MM.1S (cell line): ENCODE data around the gene LARP1.
"Not testable (repeated sequence)": the region's sequence is repeated elsewhere in the genome, so short reads cannot be mapped to it uniquely, and the experiment has no call there.

ENCODE experiments used
- DNase-seq: peaks from one replicate; pipeline ENCODE4 v3.0.0-alpha.2; 2015
- H2AFZ ChIP-seq: fragments of 300-600 bp; sonication (generic); 2 replicates; pipeline ENCODE4 v1.6.0; 2016; ENCODE audit warnings: antibody characterized with exemption, low read length
- H3F3A ChIP-seq: fragments of 300-600 bp; sonication (generic); 2 replicates; pipeline ENCODE4 v1.6.1; 2016; ENCODE audit warnings: mild to moderate bottlenecking, antibody characterized with exemption, low read length, moderate library complexity, mixed read lengths; ENCODE audit not compliant: insufficient read depth
- H3K27ac ChIP-seq: fragments of 300-600 bp; sonication (generic); 2 replicates; pipeline ENCODE4 v1.5.1; 2016; ENCODE audit warnings: mild to moderate bottlenecking, low read length
- H3K27me3 ChIP-seq: fragments of 300-600 bp; sonication (generic); replicated peaks from 2 replicates; pipeline ENCODE4 v1.6.0; 2016; ENCODE audit warnings: low read length; ENCODE audit not compliant: insufficient read depth
- H3K36me3 ChIP-seq: fragments of 300-600 bp; sonication (generic); replicated peaks from 2 replicates; pipeline ENCODE4 v1.6.1; 2016; ENCODE audit warnings: mild to moderate bottlenecking, low read length, mixed read lengths; ENCODE audit not compliant: insufficient read depth
- H3K4me1 ChIP-seq: fragments of 300-600 bp; sonication (generic); 2 replicates; pipeline ENCODE4 v1.6.1; 2016; ENCODE audit warnings: low read length, mixed read lengths
- H3K4me2 ChIP-seq: fragments of 300-600 bp; sonication (generic); 2 replicates; pipeline ENCODE4 v1.6.0; 2016; ENCODE audit warnings: low read depth, low read length
- H3K4me3 ChIP-seq: fragments of 300-600 bp; sonication (generic); 2 replicates; pipeline ENCODE4 v1.5.1; 2016; ENCODE audit warnings: low read length, mixed read lengths
- H3K79me2 ChIP-seq: fragments of 300-600 bp; sonication (generic); 2 replicates; pipeline ENCODE4 v1.6.1; 2016; ENCODE audit warnings: mixed run types, low read length, mixed read lengths
- H3K9ac ChIP-seq: fragments of 300-600 bp; sonication (generic); 2 replicates; pipeline ENCODE4 v1.6.1; 2016; ENCODE audit warnings: low read length, mixed read lengths
- H3K9me2 ChIP-seq: fragments of 300-600 bp; sonication (generic); replicated peaks from 2 replicates; pipeline ENCODE4 v1.6.1; 2016; ENCODE audit warnings: mild to moderate bottlenecking, low read length, mixed read lengths; ENCODE audit not compliant: insufficient read depth
- H3K9me3 ChIP-seq: fragments of 300-600 bp; sonication (generic); replicated peaks from 2 replicates; pipeline ENCODE4 v1.6.1; 2016; ENCODE audit warnings: mild to moderate bottlenecking, low read length, mixed read lengths; ENCODE audit not compliant: insufficient read depth
- H4K20me1 ChIP-seq: fragments of 300-600 bp; sonication (generic); 2 replicates; pipeline ENCODE4 v1.6.1; 2016; ENCODE audit warnings: mild to moderate bottlenecking, low read length, moderate library complexity, mixed read lengths; ENCODE audit not compliant: insufficient read depth
- CTCF ChIP-seq: fragments of 300-600 bp; sonication (generic); IDR thresholded peaks from 2 replicates; pipeline ENCODE4 v1.5.1; 2016; ENCODE audit warnings: antibody characterized with exemption, low read length, mixed read lengths
- EZH2 ChIP-seq: fragments of 300-600 bp; sonication (generic); optimal IDR thresholded peaks from 2 replicates; pipeline ENCODE3; 2017; ENCODE audit warnings: low read depth, mild to moderate bottlenecking, antibody characterized with exemption, low read length, mixed read lengths
- EZH2phosphoT487 ChIP-seq: fragments of 300-600 bp; sonication (generic); IDR thresholded peaks from 2 replicates; pipeline ENCODE4 v1.6.1; 2018; ENCODE audit warnings: antibody characterized with exemption, low read length

LARP1 gene

GRCh38 chr5:154729613-154730012, 25.6 kb upstream of the LARP1 start:
- Histone ChIP-seq H2AFZ (no peak overlapping the region), H3K4me1 (no peaks in the 10 kb centered on the region), H3K79me2 (no peaks in the 10 kb centered on the region), H3K27ac (no peak overlapping the region), H3K9me3 (no peaks in the 10 kb centered on the region), H3F3A (peaks cover 3% of the 10 kb centered on the region; the same call in 1 of the 2 replicates), H3K9ac (no peak overlapping the region), H3K9me2 (no peaks in the 10 kb centered on the region), H3K36me3 (no peaks in the 10 kb centered on the region), H3K4me3 (no peak overlapping the region), H3K4me2 (no peak overlapping the region), H4K20me1 (no peaks in the 10 kb centered on the region), H3K27me3 (no peaks in the 10 kb centered on the region)
- no peak for DNase-seq
- no peak for TF ChIP-seq EZH2phosphoT487
- TF ChIP-seq CTCF: no peak
- no peak for TF ChIP-seq EZH2

GRCh38 chr5:154730761-154731160, 24.4 kb upstream of the LARP1 start:
- not testable (repeated sequence) for H3F3A ChIP-seq, H3K4me1 ChIP-seq, H3K9me2 ChIP-seq, H3K9me3 ChIP-seq, H3K36me3 ChIP-seq, H4K20me1 ChIP-seq, H3K4me2 ChIP-seq, H2AFZ ChIP-seq, H3K79me2 ChIP-seq, H3K4me3 ChIP-seq, H3K9ac ChIP-seq, DNase-seq, H3K27ac ChIP-seq, H3K27me3 ChIP-seq

GRCh38 chr5:154732212-154732611, 23.0 kb upstream of the LARP1 start:
- H3K9ac ChIP-seq: no peak overlapping the region
- H3K4me3 ChIP-seq: no peak overlapping the region
- DNase-seq: no peak
- H3K27me3 ChIP-seq: no peaks in the 10 kb centered on the region
- H3K9me3 ChIP-seq: no peaks in the 10 kb centered on the region
- no peak overlapping the region for H3K27ac ChIP-seq
- H2AFZ ChIP-seq: no peak overlapping the region
- no peaks in the 10 kb centered on the region for H3K4me1 ChIP-seq
- no peaks in the 10 kb centered on the region for H4K20me1 ChIP-seq
- H3K79me2 ChIP-seq: no peaks in the 10 kb centered on the region
- H3K9me2 ChIP-seq: no peaks in the 10 kb centered on the region
- no peak for TF ChIP-seq EZH2phosphoT487
- no peak for TF ChIP-seq EZH2
- no peak for TF ChIP-seq CTCF
- peaks cover 8% of the 10 kb centered on the region; the same call in 1 of the 2 replicates for H3F3A ChIP-seq
- H3K36me3 ChIP-seq: no peaks in the 10 kb centered on the region
- no peak overlapping the region for H3K4me2 ChIP-seq

GRCh38 chr5:154734370-154735248, 20.6 kb upstream of the LARP1 start:
- no peak overlapping the region for H3K9ac ChIP-seq
- no peaks in the 10 kb centered on the region for H3K27me3 ChIP-seq
- peaks cover 8% of the 10 kb centered on the region; the same call in 1 of the 2 replicates for H3F3A ChIP-seq
- H3K4me2 ChIP-seq: peak overlapping the region; percentile 62
- no peak for TF ChIP-seq EZH2phosphoT487
- no peak for TF ChIP-seq CTCF
- no peak for TF ChIP-seq EZH2
- no peaks in the 10 kb centered on the region for H3K9me3 ChIP-seq
- H2AFZ ChIP-seq: no peak overlapping the region
- peak; percentile 28 for DNase-seq
- H3K4me3 ChIP-seq: peak overlapping the region; percentile 38; the same call in 1 of the 2 replicates
- H3K9me2 ChIP-seq: no peaks in the 10 kb centered on the region
- no peaks in the 10 kb centered on the region for H3K79me2 ChIP-seq
- peak overlapping the region; percentile 19; the same call in 1 of the 2 replicates for H3K27ac ChIP-seq
- no peaks in the 10 kb centered on the region for H3K4me1 ChIP-seq
- H3K36me3 ChIP-seq: no peaks in the 10 kb centered on the region
- no peaks in the 10 kb centered on the region for H4K20me1 ChIP-seq

GRCh38 chr5:154735362-154735761, 19.8 kb upstream of the LARP1 start:
- not testable (repeated sequence) for H3K9me3 ChIP-seq, H3K27me3 ChIP-seq, H3K9ac ChIP-seq, H3F3A ChIP-seq, H3K79me2 ChIP-seq, H3K4me1 ChIP-seq, H2AFZ ChIP-seq, H3K36me3 ChIP-seq, H4K20me1 ChIP-seq, H3K4me2 ChIP-seq, H3K9me2 ChIP-seq, DNase-seq, H3K27ac ChIP-seq, H3K4me3 ChIP-seq
